ENCODE measurements around the gene CCND3.
"Not testable (repeated sequence)": the region's sequence is repeated elsewhere in the genome, so short reads cannot be mapped to it uniquely, and the experiment has no call there.

CCND3 gene

GRCh38 chr6:41943456-41943855 is 1.8 kb upstream of the CCND3 start:
- Histone ChIP-seq H3K4me3 (replicated peaks; ENCODE audit: insufficient read depth, low read length) (no peak overlapping the region), H3K27me3 (ENCODE audit: insufficient read depth, poor library complexity, severe bottlenecking) (no peaks in the 10 kb centered on the region), H3K27ac (replicated peaks) (no peak overlapping the region)
- no peak for DNase-seq (ENCODE audit: low read depth in 1 of 2, low spot score in 1 of 2)
- TF ChIP-seq GABPA (IDR thresholded peaks at IDR 0.05; ENCODE audit: low read depth) (no peak), REST (IDR thresholded peaks at IDR 0.05; ENCODE audit: insufficient replicate concordance, low read depth) (no peak), POLR2AphosphoS5 (IDR thresholded peaks at IDR 0.05; ENCODE audit: low read depth) (no peak), CTCF (IDR thresholded peaks at IDR 0.05; ENCODE audit: insufficient read depth, low read length) (no peak), SPI1 (IDR thresholded peaks at IDR 0.05; ENCODE audit: borderline replicate concordance, low read depth) (no peak)

- H3K27me3 ChIP-seq (ENCODE audit: insufficient read depth, poor library complexity, severe bottlenecking); DNase-seq (ENCODE audit: low read depth in 1 of 2, low spot score in 1 of 2); H3K4me3 ChIP-seq (replicated peaks; ENCODE audit: insufficient read depth, low read length); H3K27ac ChIP-seq (replicated peaks): not testable (repeated sequence)
Observed at GRCh38 chr6:41942882-41943281, 1.3 kb upstream of the CCND3 start.

GRCh38 chr6:41942067-41942851 is 651 bp upstream of the CCND3 start:
- Histone ChIP-seq H3K27me3 (ENCODE audit: insufficient read depth, poor library complexity, severe bottlenecking) (no peaks in the 10 kb centered on the region), H3K4me3 (replicated peaks; ENCODE audit: insufficient read depth, low read length) (peak overlapping the region; percentile 94), H3K27ac (replicated peaks) (peak overlapping the region; percentile 60)
- no peak for TF ChIP-seq CTCF (IDR thresholded peaks at IDR 0.05; ENCODE audit: insufficient read depth, low read length)
- no peak for TF ChIP-seq SPI1 (IDR thresholded peaks at IDR 0.05; ENCODE audit: borderline replicate concordance, low read depth)
- no peak for TF ChIP-seq GABPA (IDR thresholded peaks at IDR 0.05; ENCODE audit: low read depth)
- no peak for DNase-seq (ENCODE audit: low read depth in 1 of 2, low spot score in 1 of 2)

- no peak for TF ChIP-seq CTCF (IDR thresholded peaks at IDR 0.05; ENCODE audit: insufficient read depth, low read length)
- TF ChIP-seq REST (IDR thresholded peaks at IDR 0.05; ENCODE audit: insufficient replicate concordance, low read depth) = no peak
- no peak for TF ChIP-seq POLR2AphosphoS5 (IDR thresholded peaks at IDR 0.05; ENCODE audit: low read depth)
- TF ChIP-seq SPI1 (IDR thresholded peaks at IDR 0.05; ENCODE audit: borderline replicate concordance, low read depth) = no peak
- Histone ChIP-seq H3K4me3 (replicated peaks; ENCODE audit: insufficient read depth, low read length) (peak overlapping the region; percentile 94), H3K27me3 (ENCODE audit: insufficient read depth, poor library complexity, severe bottlenecking) (no peaks in the 10 kb centered on the region), H3K27ac (replicated peaks) (peak overlapping the region; percentile 84)
- peak in 1 of 2 experiments; percentile 55 for DNase-seq (ENCODE audit: low read depth in 1 of 2, low spot score in 1 of 2)
Observed at GRCh38 chr6:41940759-41941279, 789 bp downstream of the CCND3 start.

All from HL-60 (cell line).